Medulla oblongata (tissue), 1 donor: ENCODE results near the gene MAGIX.
A peak's percentile ranks its signal among the peaks of the same experiment; 100 is the strongest.
"Not testable (repeated sequence)": the region's sequence is repeated elsewhere in the genome, so short reads cannot be mapped to it uniquely, and the experiment has no call there.

ENCODE experiments used
- DNase-seq: peaks from one replicate; pipeline ENCODE4 v3.0.0-alpha.2; 2015; ENCODE audit errors: extremely low spot score

MAGIX gene

DNA sequence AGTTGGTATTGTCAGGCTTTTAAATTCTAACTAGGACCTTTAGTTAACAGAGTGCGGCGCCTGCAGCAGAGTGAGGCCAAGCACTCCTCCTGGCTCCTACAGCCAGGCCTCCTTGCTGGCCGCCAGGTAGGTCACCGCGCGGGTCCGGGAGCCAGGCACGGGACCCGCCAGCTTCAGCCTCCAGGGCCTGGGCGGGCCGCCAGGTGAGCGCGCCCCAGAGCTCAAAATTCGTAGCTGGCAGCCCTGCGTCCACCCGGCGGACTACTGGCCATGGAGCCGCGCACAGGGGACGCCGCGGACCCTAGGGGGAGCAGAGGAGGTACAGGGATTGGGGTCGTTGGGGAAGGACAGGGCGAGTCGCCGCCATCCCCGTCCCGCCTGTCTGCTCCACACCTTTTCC, at the start of gene MAGIX:
MAGIX (plus strand) TSS at position 139 of the 400 bp plus-strand sequence; CDS start at position 271, 132 bp downstream.
- DNase-seq, result no peak

DNA sequence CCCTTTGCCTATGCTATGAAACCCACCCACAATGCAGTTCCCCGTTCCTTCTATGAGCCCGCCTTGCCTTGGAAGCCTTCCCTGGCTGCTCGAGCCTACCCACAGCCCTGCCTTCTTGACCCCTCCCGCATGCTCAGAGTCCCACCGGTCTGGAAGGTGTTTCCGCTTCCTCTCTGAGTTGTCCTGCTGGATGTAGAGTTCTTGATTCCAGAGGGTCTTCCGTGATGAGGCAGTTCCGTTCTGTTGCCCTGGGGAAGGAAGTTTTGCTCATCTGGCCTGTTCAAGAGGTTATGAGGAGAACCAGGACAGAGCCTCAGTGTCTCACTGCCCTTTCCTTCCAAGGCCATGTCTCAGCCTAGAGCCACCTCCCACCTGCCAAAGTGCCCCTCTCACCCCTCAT, 46.5 kb upstream of the MAGIX start:
- DNase-seq, result no peak

DNA sequence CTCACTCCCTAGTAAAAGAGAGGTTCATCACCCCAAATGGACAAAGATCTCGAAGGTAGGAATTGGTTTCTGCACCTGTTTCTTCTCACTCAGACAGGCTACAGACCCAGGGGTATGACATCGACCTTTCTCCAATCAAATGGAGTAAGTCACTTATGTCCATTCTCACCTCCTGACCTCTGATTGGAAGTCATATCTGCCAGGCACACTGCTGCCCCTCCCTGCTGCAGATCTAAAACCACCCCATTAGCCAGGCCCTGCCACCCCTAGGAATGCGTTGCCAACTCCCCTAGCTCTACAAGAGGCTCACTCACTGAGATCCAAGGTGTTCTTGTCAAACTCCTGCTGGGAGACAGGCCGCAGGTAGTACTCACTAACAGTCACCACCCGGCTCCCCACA, 45.8 kb upstream of the MAGIX start:
- DNase-seq, result no peak

DNA sequence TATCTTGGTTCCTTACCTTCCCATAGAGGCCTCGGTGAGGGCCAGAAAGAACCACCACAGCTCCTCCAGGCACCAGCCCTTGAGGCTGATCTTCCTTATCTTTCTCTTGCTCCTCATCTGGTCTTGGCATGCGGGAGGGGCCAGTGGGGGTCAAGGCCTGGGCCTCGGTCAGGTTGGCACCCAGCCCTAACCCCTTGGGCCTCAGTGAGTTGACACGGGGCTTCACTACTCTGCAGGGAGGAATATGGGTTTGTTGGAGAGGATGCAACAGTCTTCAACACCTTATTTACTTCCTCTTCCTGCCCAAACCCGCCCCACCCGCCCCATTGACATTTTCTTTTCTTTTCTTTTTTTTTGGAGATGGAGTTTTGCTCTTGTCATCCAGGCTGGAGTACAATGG, 45.0 kb upstream of the MAGIX start:
- no peak for DNase-seq

DNA sequence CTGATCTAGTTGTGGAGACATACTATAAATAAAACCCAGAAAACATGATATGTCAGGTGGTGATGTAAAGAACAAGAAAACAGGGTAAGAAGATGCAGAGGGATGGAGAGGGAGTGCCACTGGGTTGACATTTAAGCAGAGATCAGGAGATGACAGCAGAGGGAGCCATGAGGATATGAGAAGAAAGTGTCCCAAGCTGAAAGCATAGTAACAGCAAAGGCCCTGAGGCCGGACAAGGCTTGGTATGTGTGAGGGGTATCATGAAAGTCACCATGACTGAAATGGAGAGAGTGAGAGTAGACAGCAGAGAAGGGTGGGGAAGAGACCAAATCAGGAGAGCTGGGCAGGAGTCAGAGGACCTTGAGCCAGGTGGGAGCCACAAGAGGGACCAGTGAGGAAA, 42.5 kb upstream of the MAGIX start:
- DNase-seq, result no peak

DNA sequence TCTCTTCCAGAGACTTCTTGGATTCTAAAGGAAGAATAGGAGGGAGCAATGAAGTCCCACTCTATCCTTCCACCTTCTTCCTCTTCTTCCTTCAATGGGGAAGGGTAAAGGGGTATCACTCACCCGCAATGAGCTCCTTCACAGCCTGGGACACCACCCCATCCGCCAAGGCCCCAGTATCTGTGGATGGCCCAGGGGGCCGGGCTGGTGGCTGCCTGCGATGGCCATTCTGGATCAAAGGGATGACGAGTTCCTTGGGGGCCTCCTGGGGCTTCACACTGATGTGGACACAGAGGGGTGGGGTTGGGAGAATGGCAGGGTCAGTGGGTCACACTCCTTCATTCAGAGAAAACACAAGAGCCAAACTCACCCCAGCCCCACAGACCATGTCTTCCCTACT, 40.1 kb upstream of the MAGIX start:
- DNase-seq, result no peak

DNA sequence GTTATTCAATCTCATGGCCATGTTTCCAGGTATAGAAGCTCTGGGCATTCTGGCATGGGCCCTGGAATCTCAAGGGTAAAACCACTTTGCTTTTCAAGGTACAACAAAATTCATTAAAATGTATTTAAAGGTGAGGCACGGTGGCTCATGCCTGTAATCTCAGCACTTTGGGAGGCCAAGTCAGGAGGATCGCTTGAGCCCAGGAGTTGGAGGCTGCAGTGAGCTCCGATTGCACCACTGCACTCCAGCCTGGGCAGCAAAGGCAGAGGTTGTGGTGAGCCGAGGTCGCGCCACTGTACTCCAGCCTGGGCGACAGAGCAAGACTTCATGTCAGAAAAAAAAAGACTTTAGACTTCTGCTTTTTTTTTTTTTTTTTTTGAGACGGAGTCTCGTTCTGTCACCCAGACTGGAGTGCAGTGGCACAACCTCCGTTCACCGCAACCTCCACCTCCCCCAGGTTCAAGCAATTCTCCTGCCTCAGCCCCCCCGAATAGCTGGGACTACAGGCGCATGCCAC, 34.8 kb upstream of the MAGIX start:
- not testable (repeated sequence) for DNase-seq

DNA sequence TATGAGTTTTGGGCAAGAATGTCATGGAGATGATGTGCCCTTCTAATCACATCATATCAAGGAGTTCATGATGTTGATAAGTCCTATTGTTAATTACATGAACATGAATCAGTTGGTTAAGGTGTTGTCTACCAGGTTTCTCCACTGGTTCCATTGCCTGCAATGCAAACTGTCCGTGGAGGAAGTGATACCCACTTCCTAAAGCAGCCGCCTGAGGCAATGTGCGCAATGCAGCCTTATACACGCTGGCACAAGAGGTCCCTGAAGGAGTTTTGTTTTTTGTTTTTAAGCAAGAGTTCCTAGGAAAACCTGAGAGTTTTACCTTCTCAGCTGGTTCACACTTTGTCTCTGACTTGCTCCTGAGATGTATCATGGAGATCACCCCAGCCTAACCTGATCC, 33.1 kb upstream of the MAGIX start:
- DNase-seq, result no peak

DNA sequence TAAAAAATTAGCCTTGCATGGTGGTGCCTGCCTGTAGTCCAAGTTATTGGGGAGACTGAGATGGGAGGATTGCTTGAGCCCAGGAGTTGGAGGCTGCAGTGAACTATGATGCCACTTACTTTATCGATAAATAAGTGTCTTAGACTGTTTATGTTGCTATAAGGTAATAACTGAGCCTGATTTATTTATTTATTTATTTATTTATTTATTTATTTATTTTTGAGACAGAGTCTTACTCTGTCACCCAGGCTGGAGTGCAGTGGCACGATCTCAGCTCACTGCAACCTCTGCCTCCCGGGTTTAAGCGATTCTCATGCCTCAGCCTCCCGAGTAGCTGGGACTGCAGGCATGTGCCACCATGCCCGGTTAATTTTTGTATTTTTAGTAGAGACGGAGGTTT, 30.3 kb upstream of the MAGIX start:
- not testable (repeated sequence) for DNase-seq

DNA sequence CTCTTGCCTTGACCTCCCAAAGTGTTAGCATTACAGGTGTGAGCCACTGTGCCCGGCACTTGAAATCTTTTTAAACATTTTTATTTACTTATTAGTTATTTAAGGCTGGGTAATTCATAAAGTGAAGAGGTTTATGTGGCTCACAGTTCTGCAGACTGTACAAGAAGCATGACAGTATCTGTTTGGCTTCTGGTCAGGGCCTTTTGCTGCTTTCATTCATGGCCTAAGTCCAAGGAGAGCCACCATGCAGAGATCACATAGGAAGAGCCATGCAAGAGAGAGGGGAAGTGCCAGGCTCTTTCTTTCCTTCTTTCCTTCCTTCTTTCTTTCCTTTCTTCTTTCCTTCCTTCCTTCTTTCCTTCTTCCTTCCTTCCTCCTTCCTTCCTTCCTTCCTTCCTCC, 28.8 kb upstream of the MAGIX start:
- no peak for DNase-seq

DNA sequence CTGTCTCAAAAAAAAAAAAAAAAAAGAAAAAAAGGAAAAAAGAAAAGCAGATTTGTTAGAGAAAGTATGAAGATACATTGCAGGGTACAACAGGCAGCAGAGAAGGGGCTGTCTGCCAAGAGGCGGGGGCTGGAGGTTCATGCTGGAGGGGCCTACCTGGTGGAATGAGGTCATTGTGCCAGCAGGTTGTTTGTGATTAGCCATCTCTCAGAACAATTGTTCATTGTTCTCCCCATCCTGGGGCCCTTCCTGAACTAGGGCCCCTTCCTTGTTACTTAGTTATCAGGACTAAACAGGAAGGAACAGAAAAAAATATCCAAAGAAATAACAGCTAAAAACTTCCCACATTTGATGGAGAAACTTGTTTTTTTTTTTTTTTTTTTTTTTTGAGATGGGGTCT, 25.1 kb upstream of the MAGIX start:
- no peak for DNase-seq

DNA sequence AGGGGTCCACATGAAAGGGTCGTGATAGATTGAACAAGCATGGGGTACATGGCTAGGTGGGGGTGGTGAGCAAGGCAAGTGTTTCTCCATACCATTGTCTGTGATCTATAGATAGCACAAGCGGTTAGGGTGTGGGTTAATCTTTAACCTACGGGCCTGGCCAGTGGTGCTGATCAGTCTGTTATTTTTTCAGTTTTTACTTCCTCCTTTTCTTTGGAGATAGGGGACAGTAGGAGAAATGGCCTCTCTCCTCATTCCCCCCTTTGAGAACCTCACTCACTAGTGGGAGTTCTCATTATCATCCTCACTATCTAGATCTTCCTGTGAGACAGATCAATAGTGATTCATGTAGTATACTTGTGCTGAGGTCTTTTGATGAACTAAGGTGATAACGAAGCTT, 22.8 kb upstream of the MAGIX start:
- DNase-seq, result no peak

DNA sequence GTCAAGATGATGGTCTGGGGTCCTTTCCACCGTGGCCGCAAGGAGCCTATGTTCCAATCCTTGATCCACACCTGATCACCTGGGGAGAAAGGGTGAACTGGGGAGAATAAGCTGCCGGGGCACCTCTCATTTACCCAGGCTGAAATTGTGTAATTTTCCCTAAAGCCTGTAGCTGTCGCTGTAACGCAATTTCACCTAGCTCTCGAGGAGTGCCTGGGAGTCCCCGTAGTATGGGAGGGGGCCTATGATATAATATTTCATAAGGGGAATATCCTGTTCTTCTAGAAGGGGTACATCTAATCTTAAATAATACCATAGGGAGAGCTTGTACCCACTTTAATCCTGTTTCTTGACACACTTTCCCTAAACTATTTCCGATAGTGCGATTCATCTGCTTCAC, 20.3 kb upstream of the MAGIX start:
- not testable (repeated sequence) for DNase-seq

DNA sequence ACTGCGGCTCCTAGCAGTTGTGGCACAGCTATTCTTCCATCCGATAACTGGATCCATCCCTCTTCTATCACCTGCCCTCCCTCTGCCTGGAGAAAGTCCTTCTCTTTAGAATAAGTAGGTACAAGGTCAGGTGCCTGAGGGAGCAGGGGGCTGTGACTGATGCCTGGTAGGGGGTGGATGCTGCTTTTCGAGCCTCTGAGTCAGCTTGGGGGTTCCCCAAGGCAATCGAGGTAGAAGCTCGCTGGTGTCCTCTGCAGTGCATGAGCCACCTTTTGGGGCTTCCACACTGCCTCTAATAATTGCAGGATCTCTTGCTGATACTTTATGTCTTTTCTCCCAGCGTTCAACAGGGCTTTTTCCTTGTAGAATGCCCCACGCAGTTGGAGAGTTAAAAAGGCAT, 19.4 kb upstream of the MAGIX start:
- not testable (repeated sequence) for DNase-seq

DNA sequence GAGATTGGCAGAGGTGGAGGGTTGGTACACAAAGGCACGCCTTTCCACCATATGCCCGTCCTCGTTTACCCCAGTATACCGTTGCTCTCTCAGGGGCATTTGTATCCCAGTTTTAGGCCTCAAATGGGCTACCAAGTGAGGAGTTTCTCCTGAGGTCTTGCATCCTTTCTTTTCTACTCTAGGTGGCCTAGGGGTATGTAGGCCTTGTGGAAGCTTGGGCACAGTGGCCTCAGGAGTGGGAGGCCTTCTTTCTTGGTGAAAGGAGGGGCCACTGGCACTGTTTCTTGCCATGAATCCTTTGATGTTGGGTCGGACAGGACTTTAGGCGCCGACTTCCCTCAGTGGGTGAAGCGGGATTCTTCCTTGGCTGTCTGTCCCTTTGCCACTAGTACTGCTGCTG, 15.3 kb upstream of the MAGIX start:
- no peak for DNase-seq

DNA sequence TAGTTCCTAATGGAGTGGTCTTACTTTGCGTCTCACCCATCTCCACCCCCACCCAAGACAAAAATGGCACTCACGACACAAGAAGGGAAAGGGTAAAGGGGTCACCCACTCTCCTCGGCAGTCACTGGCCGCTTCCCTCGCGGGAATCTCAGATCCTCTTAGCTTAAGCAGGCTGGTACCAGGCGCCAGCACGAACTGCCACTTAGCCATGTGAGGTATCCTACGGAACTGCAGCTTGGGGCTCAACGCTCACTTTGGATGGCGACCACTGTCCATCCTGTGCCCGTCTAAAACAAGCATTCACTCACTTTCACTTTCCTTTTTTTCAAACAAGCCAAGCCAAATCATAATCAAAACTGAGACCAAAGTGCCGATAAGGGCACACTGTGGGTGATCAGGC, 14.6 kb upstream of the MAGIX start:
- no peak for DNase-seq

DNA sequence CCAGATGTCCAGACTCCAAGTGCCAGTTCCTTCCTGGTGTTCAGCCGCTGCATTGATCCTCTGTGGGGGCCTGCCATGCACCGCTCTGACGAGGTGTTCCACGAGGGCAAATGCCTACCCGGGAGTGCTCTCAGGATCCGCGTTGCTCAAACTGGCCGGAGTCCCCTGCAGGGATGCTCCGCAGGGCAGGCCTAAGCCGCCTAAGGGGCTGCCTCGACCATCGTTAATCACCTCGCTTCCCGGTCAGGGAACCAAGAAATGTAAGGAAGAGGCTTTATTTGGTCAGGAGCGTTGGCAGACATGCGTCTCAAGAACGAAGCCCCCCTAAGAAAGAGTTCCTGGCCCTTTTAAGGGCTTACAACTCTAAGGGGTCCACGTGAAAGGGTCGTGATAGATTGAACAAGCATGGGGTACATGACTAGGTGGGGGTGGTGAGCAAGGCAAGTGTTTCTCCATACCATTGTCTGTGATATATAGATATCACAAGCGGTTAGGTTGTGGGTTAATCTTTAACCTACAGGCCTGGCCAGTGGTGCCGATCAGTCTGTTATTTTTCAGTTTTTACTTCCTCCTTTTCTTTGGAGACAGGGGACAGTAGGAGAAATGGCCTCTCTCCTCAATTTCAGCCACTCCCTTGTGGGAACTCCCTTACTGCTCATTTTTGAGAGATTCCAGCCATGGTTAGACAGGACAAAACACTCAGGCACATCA, 14.0 kb upstream of the MAGIX start:
- not testable (repeated sequence) for DNase-seq

DNA sequence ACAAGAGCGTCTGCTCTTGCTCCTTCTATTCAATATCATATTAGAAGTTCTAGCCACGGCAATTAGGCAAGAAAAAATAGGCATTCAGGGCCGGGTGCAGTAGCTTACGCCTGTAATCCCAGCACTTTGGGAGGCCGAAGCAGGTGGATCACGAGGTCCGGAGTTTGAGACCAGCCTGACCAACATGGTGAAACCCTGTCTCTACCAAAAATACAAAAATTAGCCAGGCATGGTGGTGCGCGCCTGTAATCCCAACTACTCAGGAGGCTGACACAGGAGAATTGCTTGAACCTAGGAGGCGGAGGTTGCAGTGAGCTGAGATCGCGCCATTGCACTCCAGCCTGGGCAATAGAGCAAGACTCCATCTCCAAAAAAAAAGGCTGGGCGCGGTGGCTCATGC, 13.3 kb upstream of the MAGIX start:
- DNase-seq, result not testable (repeated sequence)

DNA sequence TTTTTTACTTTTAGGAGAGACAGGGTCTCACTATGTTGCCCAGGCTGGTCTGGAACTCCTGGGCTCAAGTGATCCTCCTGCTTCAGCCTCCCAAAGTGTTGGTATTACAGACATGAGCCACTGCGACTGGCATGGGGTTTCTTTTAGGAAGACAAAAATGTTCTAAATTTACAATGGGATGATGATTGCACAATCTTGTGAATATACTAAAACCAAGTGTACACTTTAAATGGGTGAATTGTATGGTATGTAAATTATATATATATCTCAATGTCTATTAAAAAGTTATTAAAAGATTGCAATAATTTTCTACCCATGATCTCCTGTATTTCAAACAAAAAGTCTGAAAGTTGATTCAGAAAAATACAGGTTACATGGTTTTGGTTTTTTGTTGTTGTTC, 9.1 kb upstream of the MAGIX start:
- DNase-seq, result no peak

DNA sequence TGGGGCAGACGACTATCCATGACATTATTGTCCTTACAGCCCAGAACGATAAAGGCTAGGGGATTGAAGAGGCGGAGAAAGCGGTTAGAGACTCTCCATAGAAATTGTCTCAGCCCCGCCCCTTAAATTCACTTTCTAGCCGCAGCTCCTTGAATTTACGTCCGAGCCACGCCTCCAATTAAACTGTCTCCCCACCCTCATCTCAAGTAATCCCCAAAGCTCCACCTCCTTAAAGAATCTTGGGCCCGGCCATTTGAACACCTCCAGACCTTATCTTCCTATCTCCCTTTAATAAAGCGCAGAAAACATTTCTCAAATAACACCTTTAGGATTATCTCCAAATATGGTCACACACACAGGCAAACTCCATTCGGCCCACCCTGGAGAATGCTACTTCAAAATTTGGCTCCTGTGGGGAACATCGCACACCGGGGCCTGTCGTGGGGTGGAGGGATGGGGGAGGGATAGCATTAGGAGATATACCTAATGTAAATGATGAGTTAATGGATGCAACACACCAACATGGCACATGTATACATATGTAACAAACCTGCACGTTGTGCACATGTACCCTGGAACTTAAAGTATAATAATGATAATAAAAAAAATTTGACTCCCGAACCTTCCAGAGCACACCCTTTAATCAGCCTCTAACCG, 7.2 kb upstream of the MAGIX start:
- no peak for DNase-seq

DNA sequence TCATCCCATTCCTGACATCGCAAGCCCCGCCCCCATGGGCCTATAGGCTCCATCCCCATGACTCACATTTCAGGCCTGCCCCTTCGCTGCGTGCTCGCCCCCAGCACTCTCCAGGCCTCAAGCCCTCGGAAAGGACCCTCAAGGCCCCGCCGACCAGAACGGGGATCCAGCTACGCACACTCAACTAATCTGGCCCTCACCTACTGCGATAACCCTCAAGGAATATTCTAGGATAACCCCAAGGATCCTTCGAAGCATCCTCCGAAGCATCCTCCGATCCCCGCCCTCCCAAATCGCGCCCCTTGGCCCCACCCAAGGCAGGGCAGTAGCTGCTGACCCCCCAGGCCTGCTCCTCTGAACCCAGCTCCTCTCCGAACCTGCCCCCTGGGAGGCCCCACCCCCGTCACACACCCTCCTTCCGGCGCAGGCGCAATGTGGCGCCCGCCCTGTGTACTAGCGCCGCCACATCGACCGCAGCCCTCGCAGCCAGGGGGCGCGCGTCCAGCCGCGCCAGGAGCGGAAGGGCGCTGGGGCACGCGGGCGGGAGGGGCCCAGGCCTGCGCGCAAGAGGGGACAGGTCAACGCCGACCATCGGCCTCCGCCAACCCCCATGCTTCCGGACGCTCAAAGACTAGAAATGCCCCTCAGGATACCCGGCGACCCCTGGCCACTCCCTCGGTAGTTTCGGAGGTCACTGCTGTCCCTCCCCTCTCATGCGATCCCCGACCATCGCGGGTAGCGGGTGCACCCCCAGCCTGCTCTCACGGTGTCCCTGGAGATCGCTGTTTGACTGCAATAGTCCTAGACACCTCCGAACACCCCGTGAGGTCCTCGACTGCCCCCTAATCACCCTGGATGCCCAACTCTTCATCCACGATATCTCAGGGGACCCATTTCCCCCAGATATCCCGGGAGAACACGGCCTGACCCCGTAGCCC, 6.4 kb upstream of the MAGIX start:
- peak; percentile 89 for DNase-seq

DNA sequence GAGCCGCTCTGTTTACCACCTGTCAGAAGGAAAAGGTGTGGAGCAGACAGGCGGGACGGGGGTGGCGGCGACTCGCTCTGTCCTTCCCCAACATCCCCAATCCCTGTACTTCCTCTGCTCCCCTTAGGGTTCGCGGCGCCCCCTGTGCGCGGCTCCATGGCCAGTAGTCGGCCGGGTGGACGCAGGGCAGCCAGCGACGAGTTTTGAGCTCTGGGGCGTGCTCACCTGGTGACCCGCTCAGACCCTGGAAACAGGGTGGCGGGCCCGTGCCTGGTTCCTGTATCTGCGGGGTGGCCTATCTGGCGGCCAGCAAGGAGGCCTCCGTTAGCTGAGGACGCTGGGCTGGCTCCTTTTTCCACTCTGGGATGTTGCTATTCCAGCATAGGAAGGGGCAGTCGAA, 5.4 kb upstream of the MAGIX start:
- no peak for DNase-seq
